Astrocyte (in vitro differentiated cells and primary cell): Measurements from ENCODE around the gene CDH18. TPM values are rescaled to one million over a fixed set of nuclear protein-coding genes. Genes with fewer than 3 reads are reported as not detected.
A peak's percentile ranks its signal among the peaks of the same experiment; 100 is the strongest.

ENCODE experiments used
- DNase-seq: peaks from one replicate; pipeline ENCODE4 v3.0.0-alpha.2; 2010; ENCODE audit warnings: low read depth
- FAIRE-seq: peaks from 2 replicates; lab custom pipeline; 2011; peaks lifted over from hg19 to GRCh38; lab: Jason Lieb, UNC
- H2AFZ ChIP-seq: 2 replicates; pipeline ENCODE4 v1.6.0; 2012; ENCODE audit warnings: low read depth, low read length, inconsistent platforms
- H3K27ac ChIP-seq: 2 replicates; pipeline ENCODE4 v1.5.1; 2011; ENCODE audit warnings: low read depth, low read length, inconsistent platforms
- H3K27me3 ChIP-seq: 2 replicates; pipeline ENCODE4 v1.6.0; 2011; ENCODE audit warnings: low read length, inconsistent platforms; ENCODE audit not compliant: insufficient read depth
- H3K36me3 ChIP-seq: 2 replicates; pipeline ENCODE4 v1.5.1; 2011; ENCODE audit warnings: low read length, inconsistent platforms; ENCODE audit not compliant: insufficient read depth
- H3K4me1 ChIP-seq: 2 replicates; pipeline ENCODE4 v1.5.1; 2011; ENCODE audit warnings: low read length, inconsistent platforms; ENCODE audit not compliant: insufficient read depth
- H3K4me2 ChIP-seq: 2 replicates; pipeline ENCODE4 v1.6.0; 2012; ENCODE audit warnings: low read length, inconsistent platforms
- H3K4me3 ChIP-seq: 2 replicates; pipeline ENCODE4 v1.5.1; 2011; ENCODE audit warnings: low read depth, mild to moderate bottlenecking, low read length, inconsistent platforms; ENCODE audit not compliant: insufficient read depth
- H3K79me2 ChIP-seq: 2 replicates; pipeline ENCODE4 v1.6.0; 2012; ENCODE audit warnings: mild to moderate bottlenecking, low read length, inconsistent platforms; ENCODE audit not compliant: insufficient read depth
- H3K9ac ChIP-seq: 2 replicates; pipeline ENCODE4 v1.6.0; 2012; ENCODE audit warnings: mild to moderate bottlenecking, low read length, inconsistent platforms
- H3K9me3 ChIP-seq: 2 replicates; pipeline ENCODE4 v1.5.1; 2012; ENCODE audit warnings: low read depth, mild to moderate bottlenecking, low read length, inconsistent platforms; ENCODE audit not compliant: insufficient read depth
- H4K20me1 ChIP-seq: 2 replicates; pipeline ENCODE4 v1.6.0; 2012; ENCODE audit warnings: low read length, inconsistent platforms; ENCODE audit not compliant: insufficient read depth
- H3K27ac Mint-ChIP-seq: one replicate; pipeline ENCODE4 v1.8.0; 2021; ENCODE audit warnings: mild to moderate bottlenecking, mixed read lengths; ENCODE audit not compliant: unreplicated experiment
- H3K27me3 Mint-ChIP-seq: one replicate; pipeline ENCODE4 v1.8.0; 2021; ENCODE audit warnings: low read depth, mixed read lengths; ENCODE audit not compliant: unreplicated experiment
- H3K36me3 Mint-ChIP-seq: one replicate; pipeline ENCODE4 v1.8.0; 2021; ENCODE audit warnings: low read depth, mixed read lengths; ENCODE audit not compliant: unreplicated experiment
- H3K4me1 Mint-ChIP-seq: one replicate; pipeline ENCODE4 v1.8.0; 2021; ENCODE audit warnings: low read depth, mixed read lengths; ENCODE audit not compliant: unreplicated experiment
- H3K4me3 Mint-ChIP-seq: one replicate; pipeline ENCODE4 v1.8.0; 2021; ENCODE audit warnings: mild to moderate bottlenecking, moderate library complexity, mixed read lengths; ENCODE audit not compliant: unreplicated experiment
- H3K9me3 Mint-ChIP-seq: one replicate; pipeline ENCODE4 v1.8.0; 2021; ENCODE audit warnings: mild to moderate bottlenecking, mixed read lengths; ENCODE audit not compliant: unreplicated experiment
- EZH2 ChIP-seq: IDR thresholded peaks from 2 replicates; pipeline ENCODE4 v1.6.1; 2012; ENCODE audit warnings: mild to moderate bottlenecking, low read length, inconsistent platforms; ENCODE audit not compliant: insufficient read depth
- total RNA-seq: library from RNA; stranded (reverse); gene quantifications from 2 replicates; pipeline ENCODE4 v1.2.1, GENCODE V29; 2021
- TF ChIP-seq, protein P1 (sequence below): IDR thresholded peaks from 2 replicates; pipeline ENCODE4 v1.5.1; 2011; ENCODE audit warnings: low read depth, mild to moderate bottlenecking, inconsistent platforms, low read length, moderate library complexity; ENCODE audit not compliant: insufficient read depth

CDH18 gene
- total RNA-seq, 1 donor from 2014 or later: not detected

DNA sequence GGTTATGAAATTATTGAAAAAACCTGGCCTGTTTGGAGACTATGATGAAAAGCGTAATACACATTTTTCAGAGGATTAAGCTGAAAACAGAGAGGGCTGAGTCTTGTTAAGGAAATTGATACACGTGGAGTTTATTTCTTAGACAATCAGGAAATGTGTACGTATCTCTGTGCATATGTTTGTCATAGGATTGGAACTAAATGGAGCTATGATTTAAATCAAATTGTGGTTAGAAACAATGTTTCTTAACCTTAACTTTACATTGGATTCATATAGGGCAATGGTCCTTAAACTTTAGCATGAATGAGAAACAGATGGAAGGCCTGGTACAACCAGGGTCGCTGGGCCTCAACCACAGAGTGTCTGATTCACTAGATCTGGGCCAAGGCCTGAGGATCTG is 451.6 kb downstream of the CDH18 start:
- DNase-seq: peak; percentile 11
- Histone ChIP-seq H3K4me3 (no peak overlapping the region), H3K36me3 (no peaks in the 10 kb centered on the region), H3K4me1 (no peaks in the 10 kb centered on the region), H3K9ac (no peak overlapping the region), H3K4me2 (no peak overlapping the region), H3K27me3 (no peaks in the 10 kb centered on the region), H3K79me2 (no peaks in the 10 kb centered on the region), H2AFZ (no peak overlapping the region), H3K9me3 (no peaks in the 10 kb centered on the region), H3K27ac (no peak overlapping the region), H4K20me1 (no peaks in the 10 kb centered on the region)
- Mint-ChIP-seq H3K27me3 (no peaks in the 10 kb centered on the region), H3K9me3 (no peaks in the 10 kb centered on the region), H3K27ac (no peak overlapping the region), H3K4me3 (no peak overlapping the region), H3K36me3 (no peaks in the 10 kb centered on the region), H3K4me1 (peaks cover 1% of the 10 kb centered on the region)
- TF ChIP-seq EZH2: no peak
- TF ChIP-seq, protein P1, sequence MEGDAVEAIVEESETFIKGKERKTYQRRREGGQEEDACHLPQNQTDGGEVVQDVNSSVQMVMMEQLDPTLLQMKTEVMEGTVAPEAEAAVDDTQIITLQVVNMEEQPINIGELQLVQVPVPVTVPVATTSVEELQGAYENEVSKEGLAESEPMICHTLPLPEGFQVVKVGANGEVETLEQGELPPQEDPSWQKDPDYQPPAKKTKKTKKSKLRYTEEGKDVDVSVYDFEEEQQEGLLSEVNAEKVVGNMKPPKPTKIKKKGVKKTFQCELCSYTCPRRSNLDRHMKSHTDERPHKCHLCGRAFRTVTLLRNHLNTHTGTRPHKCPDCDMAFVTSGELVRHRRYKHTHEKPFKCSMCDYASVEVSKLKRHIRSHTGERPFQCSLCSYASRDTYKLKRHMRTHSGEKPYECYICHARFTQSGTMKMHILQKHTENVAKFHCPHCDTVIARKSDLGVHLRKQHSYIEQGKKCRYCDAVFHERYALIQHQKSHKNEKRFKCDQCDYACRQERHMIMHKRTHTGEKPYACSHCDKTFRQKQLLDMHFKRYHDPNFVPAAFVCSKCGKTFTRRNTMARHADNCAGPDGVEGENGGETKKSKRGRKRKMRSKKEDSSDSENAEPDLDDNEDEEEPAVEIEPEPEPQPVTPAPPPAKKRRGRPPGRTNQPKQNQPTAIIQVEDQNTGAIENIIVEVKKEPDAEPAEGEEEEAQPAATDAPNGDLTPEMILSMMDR: no peak
- FAIRE-seq: no peak

DNA sequence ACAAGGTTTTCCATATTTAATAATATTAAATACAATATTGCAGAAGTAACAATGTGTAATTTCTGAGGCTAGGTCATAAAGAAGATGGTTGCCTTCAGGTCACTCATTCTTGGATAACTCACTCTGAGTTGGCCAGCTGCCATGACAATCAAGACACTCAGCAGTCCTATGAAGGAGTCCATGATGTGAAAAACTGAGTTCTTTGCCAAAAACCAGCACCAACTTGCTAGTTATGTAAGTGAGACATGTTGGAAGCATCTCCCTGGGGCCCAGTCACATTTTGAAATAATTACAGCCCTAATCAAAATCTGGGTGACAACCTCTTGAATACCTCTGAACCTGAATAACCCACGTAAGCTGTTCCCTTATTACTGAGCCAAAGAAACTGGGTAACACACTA is 453.2 kb downstream of the CDH18 start:
- no peak for FAIRE-seq
- no peaks in the 10 kb centered on the region for H3K27me3 ChIP-seq
- peak; percentile 12 for DNase-seq

DNA sequence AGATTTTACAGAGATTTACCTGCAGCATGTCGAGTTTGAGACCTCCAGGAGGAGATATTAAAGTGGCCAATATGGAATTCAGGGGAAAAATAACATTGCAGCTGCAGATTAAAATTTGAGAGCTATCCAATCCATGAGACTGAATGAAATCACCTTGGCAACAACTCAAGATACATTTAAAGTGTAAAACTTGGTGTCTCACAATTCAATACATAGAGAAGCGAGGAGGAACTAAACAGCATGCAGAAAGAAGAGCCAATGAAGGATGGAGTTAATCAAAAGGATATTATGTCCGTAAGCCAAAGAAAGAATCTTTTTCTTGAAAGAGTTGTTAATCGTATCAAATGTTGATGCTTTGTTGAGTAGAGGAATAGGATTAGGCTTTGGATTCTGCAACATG is 455.1 kb downstream of the CDH18 start:
- Histone ChIP-seq H3K36me3 (no peaks in the 10 kb centered on the region), H3K4me1 (no peaks in the 10 kb centered on the region), H3K27me3 (no peaks in the 10 kb centered on the region), H3K4me3 (no peak overlapping the region), H3K4me2 (no peak overlapping the region), H2AFZ (no peak overlapping the region), H4K20me1 (no peaks in the 10 kb centered on the region), H3K9ac (no peak overlapping the region), H3K79me2 (no peaks in the 10 kb centered on the region), H3K27ac (no peak overlapping the region), H3K9me3 (no peaks in the 10 kb centered on the region)
- H3K9me3 Mint-ChIP-seq: peaks cover 2% of the 10 kb centered on the region
- no peak overlapping the region for H3K27ac Mint-ChIP-seq
- FAIRE-seq: no peak
- no peak for TF ChIP-seq EZH2
- TF ChIP-seq, protein P1: no peak
- no peak for DNase-seq
- H3K27me3 Mint-ChIP-seq: no peaks in the 10 kb centered on the region
- no peaks in the 10 kb centered on the region for H3K36me3 Mint-ChIP-seq
- no peak overlapping the region for H3K4me3 Mint-ChIP-seq
- peaks cover 1% of the 10 kb centered on the region for H3K4me1 Mint-ChIP-seq

More for the DNA sequence above, 453.2 kb downstream of the CDH18 start:
- no peak for TF ChIP-seq EZH2
- TF ChIP-seq, protein P1: no peak
- no peaks in the 10 kb centered on the region for H3K27me3 Mint-ChIP-seq
- no peaks in the 10 kb centered on the region for H3K9me3 ChIP-seq
- H3K27ac ChIP-seq: no peak overlapping the region
- peaks cover 1% of the 10 kb centered on the region for H3K4me1 Mint-ChIP-seq
- no peak overlapping the region for H3K4me2 ChIP-seq
- no peak overlapping the region for H3K9ac ChIP-seq
- H3K4me3 ChIP-seq: no peak overlapping the region
- H3K36me3 ChIP-seq: no peaks in the 10 kb centered on the region
- no peak overlapping the region for H2AFZ ChIP-seq
- H3K4me3 Mint-ChIP-seq: no peak overlapping the region
- no peaks in the 10 kb centered on the region for H3K36me3 Mint-ChIP-seq
- peaks cover 2% of the 10 kb centered on the region for H3K9me3 Mint-ChIP-seq
- H4K20me1 ChIP-seq: no peaks in the 10 kb centered on the region
- H3K79me2 ChIP-seq: no peaks in the 10 kb centered on the region
- H3K27ac Mint-ChIP-seq: no peak overlapping the region
- no peaks in the 10 kb centered on the region for H3K4me1 ChIP-seq
